Heart left ventricle (tissue), 16 donors: ENCODE measurements around the gene SRSF10. TPM values are rescaled to one million over a fixed set of nuclear protein-coding genes. Genes with fewer than 3 reads are reported as not detected.
A peak's percentile ranks its signal among the peaks of the same experiment; 100 is the strongest.

Experiments
- ATAC-seq, 4 donors: fragments of 200-7000 bp; cut with Tn5 transposase; one replicate each; pipeline ENCODE4 v1.9.1; 2020 to 2022; ENCODE audit warnings: moderate library complexity in 4 of 4, mild to moderate bottlenecking in 3 of 4, moderate number of reproducible peaks in 1 of 4
- DNase-seq, 5 donors: peaks; one replicate each; pipeline ENCODE4 v3.0.0-alpha.2; 2020
- H3K27ac ChIP-seq, 12 donors: fragments of 200-600 bp; sonication (generic) in 4 of 12; one replicate each; pipeline versions ENCODE4 v1.5.0 to v1.8.0; 2016 to 2022; ENCODE audit warnings: mild to moderate bottlenecking in 2 of 12
- H3K27me3 ChIP-seq, 9 donors: fragments of 200-600 bp; sonication (generic) in 2 of 9; one replicate each; pipeline versions ENCODE4 v1.5.1 to v1.8.0; 2016 to 2022; ENCODE audit warnings: mild to moderate bottlenecking in 3 of 9
- H3K36me3 ChIP-seq, 9 donors: fragments of 200-600 bp; sonication (generic) in 2 of 9; one replicate each; pipeline versions ENCODE4 v1.5.0 to v1.8.0; 2018 to 2022; ENCODE audit warnings: mild to moderate bottlenecking in 2 of 9
- H3K4me1 ChIP-seq, 12 donors: fragments of 200-600 bp; sonication (generic) in 4 of 12; one replicate each; pipeline versions ENCODE4 v1.5.0 to v1.8.0; 2016 to 2022; ENCODE audit warnings: mild to moderate bottlenecking in 3 of 12
- H3K4me3 ChIP-seq, 12 donors: fragments of 200-600 bp; sonication (generic) in 4 of 12; one replicate each; pipeline versions ENCODE4 v1.5.0 to v1.8.0; 2017 to 2022; ENCODE audit warnings: mild to moderate bottlenecking in 9 of 12, moderate library complexity in 4 of 12
- H3K9me3 ChIP-seq, 12 donors: fragments of 200-600 bp; sonication (generic) in 4 of 12; one replicate each; pipeline versions ENCODE4 v1.5.0 to v1.8.0; 2016 to 2022; ENCODE audit warnings: mild to moderate bottlenecking in 1 of 12
- CTCF ChIP-seq, 12 donors: fragments of 200-600 bp; sonication (generic) in 4 of 12; IDR thresholded peaks; one replicate each; pipeline versions ENCODE4 v1.5.0 to v1.8.0; 2018 to 2022; ENCODE audit warnings: antibody characterized with exemption in 12 of 12, mild to moderate bottlenecking in 5 of 12
- POLR2A ChIP-seq, 2 donors: fragments of 450-650 bp; IDR thresholded peaks; one replicate each; pipeline ENCODE4 v1.6.1; 2017; ENCODE audit warnings: antibody characterized with exemption in 2 of 2, mild to moderate bottlenecking in 2 of 2, moderate library complexity in 2 of 2
- WGBS, 4 donors: extraction: QIAGEN DNeasy Blood & Tissue Kit in 2 of 4; methylation state at CpG; one replicate each; pipeline versions ENCODE4 v1.1.5 to v1.1.7; 2013 to 2018; 5-methylcytosine and 5-hydroxymethylcytosine counted together
- intact Hi-C, 10 donors: fragments of 100-400 bp; cut with DNase I; formaldehyde crosslinking; loops; one replicate each; pipeline versions ENCODE4 v1.11.1 to v1.14.2; 2022
- polyA plus RNA-seq, 2 donors: library from polyadenylated mRNA; stranded (reverse); fragments of 200-250 nt; gene quantifications; one replicate each; pipeline ENCODE4 v1.2.3, GENCODE V29; 2013
- total RNA-seq, 9 donors: library from RNA; depleted of rRNA in 2 of 9; stranded (reverse); fragments of >200 nt in 2 of 9; fragmentation: NEBNext Ultra II Directional in 3 of 9; extraction: Animal tissue kit (Norgen Biotek cat#: 25700) in 3 of 9; gene quantifications; one replicate each; pipeline versions ENCODE4 v1.1.0 to v1.2.4, GENCODE V29; 2016 to 2023
- donor health status: ischemic (EF 13 %, LVEDD 7.1; RV severe dilation, severe dysfunction).
- donor health status: healthy with polysubstance abuse.
- donor health status: DM: no; HTN: yes; CAD: no.
- donor health status: DM: no; HTN: no; CAD: no.
- donor health status: ischemic (EF 25% LVEDD 6.9; RV normal size, moderate dysfunction).
- donor health status: ischemic (EF 25% LVEDD 5.7; RV mildly dilated, moderate dysfunction).
- donor health status: healthy.
- donor health status: DM: yes; HTN: yes; CAD: no.
- donor health status: ischemic (EF 35%, LVEDD 5.7; RV mildly dilated, moderate dysfunction).
- donor health status: nonischemic (EF 11% LVEDD 7.7; RV severe dilation, severe dysfunction).
- donor health status: DM: yes; HTN: yes; CAD: no.
- donor health status: PGD.
- donor health status: ischemic (EF 29% LVEDD 5.4; RV normal size, mild dysfunction).
- donor health status: nonischemic (EF 23%, LVEDD 6.1; RV moderate dilation, normal function).

The SRSF10 gene
- total and polyA plus RNA-seq, 11 donors, result 34.3 to 60.9 (median 47.3) TPM

DNA sequence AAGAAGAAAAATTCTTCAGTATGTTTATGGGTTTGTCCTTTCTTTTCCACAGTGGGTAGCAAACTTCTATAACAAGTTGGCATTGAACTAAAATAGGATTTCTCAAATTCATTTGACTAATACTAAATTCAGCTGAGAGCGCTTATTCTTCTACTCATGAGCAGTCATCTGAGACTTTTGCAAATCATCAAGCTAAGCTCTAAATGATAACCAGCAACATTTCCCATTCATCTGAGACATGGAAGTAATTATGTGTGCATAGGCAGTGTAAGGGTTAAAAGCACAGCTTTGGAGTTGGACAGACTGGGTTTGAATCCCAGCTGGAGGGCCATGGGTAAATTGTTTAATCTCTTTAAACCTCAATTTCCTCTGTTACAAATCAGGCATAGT is 48.6 kb downstream of the SRSF10 start:
- H3K4me1 ChIP-seq, result no peaks in the 10 kb centered on the region
- WGBS, 4 donors, result 90 to 96% (median 94%) methylated on average over 1 of the region's 1 CpG
- intact Hi-C loops, result no loop called here
- no peak overlapping the region for H3K4me3 ChIP-seq
- no peak for TF ChIP-seq CTCF (IDR thresholded peaks at IDR 0.05)
- TF ChIP-seq POLR2A (IDR thresholded peaks at IDR 0.05), result no peak
- peak overlapping the region in 1 of 12 donors; percentile 51 for H3K27ac ChIP-seq
- no peak for ATAC-seq
- H3K9me3 ChIP-seq, result no peaks in the 10 kb centered on the region
- DNase-seq, result no peak
- no peaks in the 10 kb centered on the region for H3K27me3 ChIP-seq
- no peaks in the 10 kb centered on the region for H3K36me3 ChIP-seq

GRCh38 chr1:23930861-23931490 is 49.2 kb downstream of the SRSF10 start:
- Histone ChIP-seq H3K36me3 (no peaks in the 10 kb centered on the region), H3K4me1 (no peaks in the 10 kb centered on the region), H3K27ac (peak overlapping the region in 1 of 12 donors; percentile 51), H3K9me3 (no peaks in the 10 kb centered on the region), H3K27me3 (no peaks in the 10 kb centered on the region), H3K4me3 (no peak overlapping the region)
- DNase-seq, result no peak
- intact Hi-C loops, result no loop called here
- no peak for TF ChIP-seq POLR2A (IDR thresholded peaks at IDR 0.05)
- no peak for TF ChIP-seq CTCF (IDR thresholded peaks at IDR 0.05)
- no peak for ATAC-seq
- WGBS, 4 donors, result 57 to 63% (median 62%) methylated on average over 11 of the region's 11 CpGs

DNA sequence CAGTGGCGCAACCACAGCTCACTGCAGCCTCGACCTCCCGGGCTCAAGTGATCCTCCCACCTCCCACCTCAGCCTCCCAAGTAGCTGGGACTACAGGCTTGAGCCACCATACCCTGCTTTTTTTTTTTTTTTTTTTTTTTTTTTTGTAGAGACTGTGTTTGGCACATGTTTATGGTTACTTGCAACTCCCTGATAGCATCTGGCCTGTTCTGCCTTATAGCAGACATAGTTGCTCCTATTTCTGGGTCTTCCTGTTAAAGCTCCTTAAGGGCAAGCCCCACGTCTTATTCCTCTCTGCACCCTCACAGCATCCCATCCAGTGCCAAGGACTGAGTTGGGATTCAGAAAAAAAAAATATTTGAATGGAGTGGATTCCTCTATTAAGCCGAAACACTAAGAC is 49.9 kb downstream of the SRSF10 start:
- Histone ChIP-seq H3K9me3 (no peaks in the 10 kb centered on the region), H3K36me3 (no peaks in the 10 kb centered on the region), H3K4me1 (no peaks in the 10 kb centered on the region), H3K27me3 (no peaks in the 10 kb centered on the region), H3K4me3 (no peak overlapping the region), H3K27ac (no peak overlapping the region)
- no peak for ATAC-seq
- 86 to 94% (median 90%) methylated on average over 5 of the region's 5 CpGs for WGBS, 4 donors
- no peak for DNase-seq
- TF ChIP-seq CTCF (IDR thresholded peaks at IDR 0.05) (no peak), POLR2A (IDR thresholded peaks at IDR 0.05) (no peak)
- intact Hi-C loops, result no loop called here

DNA sequence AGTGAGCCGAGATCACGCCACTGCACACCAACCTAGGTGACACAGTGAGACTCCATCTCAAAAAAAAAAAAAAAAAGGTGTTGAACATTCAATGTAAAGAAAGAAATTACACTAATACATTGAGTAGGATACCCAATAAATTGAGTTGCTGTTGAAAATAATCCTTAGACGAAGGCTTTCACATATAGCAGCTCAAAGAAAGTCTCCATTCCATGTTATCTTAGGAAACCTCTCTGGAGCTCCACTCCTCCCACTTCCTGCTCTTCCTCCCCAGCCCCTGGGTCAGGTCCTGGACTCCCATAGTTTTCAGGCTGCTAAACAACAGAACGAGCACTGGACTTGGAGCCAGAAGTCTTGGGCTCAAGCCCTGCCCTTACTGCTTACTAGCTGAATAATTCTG is 51.3 kb downstream of the SRSF10 start:
- WGBS, 4 donors, result 72 to 78% (median 76%) methylated on average over 4 of the region's 4 CpGs
- H3K27me3 ChIP-seq, result no peaks in the 10 kb centered on the region
- TF ChIP-seq POLR2A (IDR thresholded peaks at IDR 0.05) (no peak), CTCF (IDR thresholded peaks at IDR 0.05) (no peak)
- H3K36me3 ChIP-seq, result no peaks in the 10 kb centered on the region
- no peak overlapping the region for H3K4me3 ChIP-seq
- no peak for DNase-seq
- no peak overlapping the region for H3K27ac ChIP-seq
- no peaks in the 10 kb centered on the region for H3K9me3 ChIP-seq
- intact Hi-C loops, result no loop called here
- H3K4me1 ChIP-seq, result peaks cover 0 to 6% (median 0%) of the 10 kb centered on the region in 12 donors
- ATAC-seq, result no peak
